Iris pigment epithelial cell (primary cell): ENCODE results near the gene RBM19.
A peak's percentile ranks its signal among the peaks of the same experiment; 100 is the strongest.

ENCODE experiments used
- DNase-seq: peaks from one replicate; pipeline ENCODE4 v3.0.0-alpha.2; 2011; ENCODE audit warnings: low read depth

RBM19 gene

DNA sequence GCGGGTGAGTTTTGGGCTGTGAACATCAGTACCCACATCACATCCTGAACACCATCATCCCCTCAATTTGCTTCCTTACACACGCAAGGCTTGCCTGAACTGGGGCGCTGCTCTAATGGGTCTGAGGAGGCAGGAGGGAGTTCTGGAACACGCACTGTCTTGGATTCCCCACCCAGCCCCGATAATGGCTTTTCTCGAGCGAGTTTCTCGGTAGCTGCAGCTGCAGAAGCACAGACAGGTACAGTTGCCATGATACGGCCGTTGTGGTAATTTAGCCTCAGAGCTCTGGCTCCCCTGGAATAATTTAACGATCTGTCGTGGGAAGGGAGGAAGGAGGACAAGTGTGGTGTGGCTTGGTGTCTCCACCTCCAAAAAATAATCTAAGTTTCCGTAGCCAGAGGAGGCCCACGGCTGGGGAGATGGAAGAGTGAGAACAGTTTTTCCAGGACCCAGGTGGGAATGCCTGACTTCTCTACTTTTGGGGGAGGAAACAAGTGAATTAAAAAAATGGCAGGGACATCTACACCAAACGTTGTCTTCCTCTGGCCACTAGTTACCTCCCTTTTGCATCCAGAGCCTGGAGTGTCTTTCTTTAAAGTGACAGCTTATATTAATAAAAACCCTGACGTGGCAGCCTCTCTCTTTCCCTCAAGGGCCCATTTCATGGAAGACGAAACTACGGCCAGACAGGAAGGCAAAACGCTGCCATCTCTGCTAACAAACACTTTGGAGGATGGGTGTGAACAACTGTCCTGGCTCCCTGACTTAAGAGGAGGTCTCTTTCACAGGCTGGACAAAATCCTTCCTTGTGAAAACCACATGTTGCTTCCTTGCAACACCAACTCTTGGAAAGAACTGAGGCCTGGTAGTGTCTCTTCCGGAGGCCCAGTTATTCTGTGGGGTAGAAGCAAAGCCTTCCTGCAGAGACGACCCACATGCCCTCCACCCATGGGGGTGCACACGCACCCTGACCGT is 84.8 kb downstream of the RBM19 start:
- DNase-seq = no peak

DNA sequence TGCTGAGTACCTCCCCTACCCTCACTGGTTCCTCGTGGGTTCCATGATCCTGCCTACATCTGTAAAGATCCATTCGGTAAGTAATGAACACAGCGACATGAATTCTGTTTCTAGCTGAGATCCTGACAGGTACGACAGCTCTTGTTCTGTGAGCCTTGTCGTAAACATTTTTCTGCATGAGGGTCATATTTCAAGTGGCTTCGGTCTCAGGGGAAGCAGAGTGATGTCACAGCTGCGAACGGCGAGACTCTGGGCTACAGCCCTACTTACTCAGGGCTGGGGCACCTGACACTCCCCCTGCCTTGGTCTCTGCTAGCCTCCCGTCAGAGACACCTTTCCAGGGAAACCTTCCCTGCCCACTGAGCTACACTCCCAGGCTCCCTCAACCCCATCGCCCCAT is 85.8 kb downstream of the RBM19 start:
- DNase-seq = no peak

DNA sequence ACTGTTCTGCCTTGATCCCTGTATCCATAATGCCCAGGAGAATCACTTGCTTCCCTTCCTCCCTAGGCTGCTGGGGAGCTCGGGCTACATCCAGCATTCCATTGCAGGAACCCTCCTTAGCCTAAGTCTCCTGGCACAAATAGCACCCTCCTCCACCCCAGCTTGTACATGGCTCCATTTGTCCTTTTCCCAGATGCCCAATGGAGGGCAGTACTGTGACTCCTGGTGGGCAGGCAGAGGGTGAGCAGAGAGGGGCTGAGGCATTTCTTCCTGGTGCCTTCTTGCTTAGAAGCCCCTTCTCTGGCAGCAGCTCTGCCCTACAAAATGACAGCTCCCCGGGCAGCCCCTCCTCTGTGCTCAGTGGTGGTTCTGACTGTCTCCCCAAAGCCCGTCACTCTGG is 86.5 kb downstream of the RBM19 start:
- no peak for DNase-seq

DNA sequence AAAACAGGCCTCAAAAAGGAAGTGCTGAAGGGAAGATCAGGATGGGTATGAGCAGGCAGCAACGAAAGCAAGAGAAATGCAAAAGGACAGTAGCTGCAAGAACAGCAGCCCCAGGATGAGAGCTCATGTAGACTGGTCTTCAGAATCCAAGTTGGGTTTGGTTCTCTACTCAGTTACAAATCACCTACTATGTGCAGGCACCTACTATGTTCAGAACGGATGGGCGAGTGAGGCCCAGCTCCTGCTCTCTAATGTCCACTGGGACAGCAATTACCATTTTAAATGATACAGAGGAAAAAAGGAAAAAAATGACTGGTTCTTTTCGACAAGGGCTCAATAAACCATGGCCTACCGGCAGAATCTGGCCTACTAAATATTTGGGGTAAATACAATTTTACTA is 88.5 kb downstream of the RBM19 start:
- DNase-seq = no peak

DNA sequence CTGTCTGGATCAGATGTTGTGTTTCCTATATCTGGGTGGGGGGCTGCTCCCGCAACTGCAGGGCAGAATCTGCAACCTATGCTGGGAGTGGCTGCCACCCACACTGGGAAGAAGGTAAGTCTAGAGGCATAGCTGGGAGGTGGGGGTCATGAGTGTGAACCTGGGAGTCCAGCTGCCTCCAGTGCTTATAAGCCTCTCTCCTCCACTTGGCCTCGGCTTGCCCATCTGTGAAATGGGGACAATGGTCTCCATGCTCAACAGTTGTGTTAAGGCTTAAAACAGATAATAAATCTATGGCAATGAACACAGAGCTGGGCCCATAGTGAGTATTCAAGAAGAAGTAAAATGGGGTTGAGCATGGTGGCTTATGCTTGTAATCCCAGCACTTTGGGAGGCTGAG is 90.0 kb downstream of the RBM19 start:
- no peak for DNase-seq

DNA sequence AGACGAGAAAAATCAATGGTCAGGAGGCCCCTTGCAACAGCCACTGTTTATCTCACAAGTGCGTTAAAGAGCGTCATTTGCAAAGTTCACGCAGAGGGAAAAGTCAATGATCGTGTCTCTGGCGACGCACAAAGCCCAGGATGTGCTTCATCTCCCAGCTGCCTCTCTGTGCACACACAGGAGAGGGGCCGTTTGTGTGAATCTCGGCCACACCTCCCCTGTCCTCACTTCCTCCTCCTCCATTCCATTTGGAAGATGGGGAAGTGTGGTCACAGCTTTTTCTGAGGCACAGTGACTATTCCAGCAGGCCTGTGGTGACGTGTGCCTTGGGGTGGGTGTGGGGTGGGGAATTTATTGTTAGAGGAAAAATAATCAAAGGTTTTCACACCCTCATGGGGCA is 90.4 kb downstream of the RBM19 start:
- DNase-seq = peak; percentile 29

DNA sequence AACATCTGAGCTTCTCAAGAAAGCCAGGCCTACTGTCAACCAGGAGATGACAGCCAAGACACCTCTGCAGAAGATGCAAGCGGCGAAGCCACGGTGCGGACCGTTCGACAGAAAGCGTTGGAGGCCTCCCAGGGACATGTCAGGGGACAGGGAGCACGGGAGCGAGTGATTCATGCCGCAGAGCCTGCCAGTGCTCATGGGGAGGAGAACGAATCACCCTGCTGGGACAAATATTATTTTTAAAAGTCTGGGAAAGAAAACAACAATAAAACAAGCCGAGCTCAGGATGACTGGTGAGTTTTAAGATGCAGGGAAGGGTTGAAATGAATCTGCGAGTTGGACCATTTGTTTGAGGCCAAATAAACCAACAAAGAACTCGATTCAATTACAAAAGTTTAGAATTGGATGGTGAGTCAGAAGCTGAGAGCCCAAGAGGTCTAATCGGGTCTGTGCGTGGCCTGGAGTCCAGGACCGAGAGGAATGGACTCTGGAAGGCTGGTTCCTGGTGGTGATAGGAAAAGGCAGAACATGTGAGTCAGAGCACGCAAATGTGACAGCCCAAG is 91.0 kb downstream of the RBM19 start:
- DNase-seq = peak; percentile 82

DNA sequence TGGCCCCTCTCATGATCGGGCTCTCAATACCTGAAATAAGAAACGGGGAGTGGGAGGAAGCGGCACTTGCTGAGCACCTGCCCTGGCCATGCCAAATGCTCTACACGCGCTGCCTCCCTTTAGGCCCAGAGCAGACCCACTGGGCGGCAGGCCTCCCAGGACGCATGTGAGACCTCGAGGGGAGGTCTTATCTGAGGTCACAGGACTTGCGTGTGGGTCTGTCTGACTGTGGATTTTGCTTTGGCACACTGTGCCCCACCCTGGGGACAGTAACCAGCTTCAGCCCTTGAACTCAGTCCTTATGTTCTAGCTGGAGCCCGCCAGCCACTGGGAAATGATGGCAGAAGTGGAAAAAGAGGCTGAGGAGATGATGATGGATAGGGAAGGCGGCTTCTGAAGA is 91.8 kb downstream of the RBM19 start:
- DNase-seq = no peak

DNA sequence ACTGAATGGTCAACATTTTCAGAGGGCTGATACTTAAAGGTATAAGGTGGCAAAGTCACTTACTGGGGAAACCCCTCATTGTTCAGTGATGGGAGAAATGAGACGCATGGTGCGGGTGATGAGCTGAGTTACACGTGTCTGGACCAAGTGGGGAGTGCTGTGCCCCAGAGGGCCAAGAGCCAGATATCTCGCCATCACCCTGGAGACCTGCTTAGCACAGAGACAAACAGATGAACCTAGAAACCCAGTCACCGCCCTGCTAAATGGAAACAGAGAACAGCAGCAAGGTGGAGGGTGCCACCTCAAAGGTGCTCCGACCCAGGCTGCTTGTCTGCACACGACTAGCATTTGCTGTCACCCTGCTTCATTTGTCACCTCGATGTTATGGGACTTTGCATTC is 92.4 kb downstream of the RBM19 start:
- no peak for DNase-seq

DNA sequence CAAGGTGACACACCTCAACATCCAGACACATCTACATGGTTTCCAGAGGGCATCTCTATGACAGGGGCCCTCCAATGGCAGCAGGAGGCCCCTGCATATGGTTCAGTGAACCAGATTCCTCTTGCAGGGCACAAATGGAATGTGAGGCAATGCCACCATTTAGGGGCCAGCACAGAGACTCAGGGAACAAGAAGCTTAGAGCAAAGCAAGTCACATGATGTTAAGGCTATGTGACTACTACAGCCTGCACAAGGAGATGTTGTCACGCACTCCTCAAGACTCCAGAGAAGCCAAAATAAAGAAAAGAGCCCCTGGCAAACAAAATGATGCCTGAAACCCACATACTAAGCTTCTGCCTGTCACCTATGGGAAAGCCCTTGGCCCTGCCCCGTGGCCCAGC is 95.2 kb downstream of the RBM19 start:
- no peak for DNase-seq

DNA sequence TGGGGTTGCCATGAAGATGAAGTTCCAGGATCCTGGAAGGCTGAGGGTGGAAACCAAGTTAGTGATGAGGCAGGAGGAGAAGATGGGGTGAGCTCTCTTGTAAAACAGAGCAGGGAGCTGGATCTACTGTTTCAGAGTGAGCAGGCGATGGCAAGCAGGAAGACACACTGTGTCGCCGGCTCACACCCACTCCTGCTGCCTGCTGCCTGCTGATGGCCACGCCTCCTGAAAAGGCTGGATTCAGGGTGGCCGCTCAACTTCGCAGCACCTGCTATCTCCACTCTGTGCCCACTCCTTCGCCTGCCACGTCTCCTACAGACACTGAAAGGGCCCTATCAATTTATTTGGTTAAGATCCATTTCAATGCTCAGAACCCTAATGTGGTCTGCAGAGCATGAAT is 96.1 kb downstream of the RBM19 start:
- DNase-seq = no peak

DNA sequence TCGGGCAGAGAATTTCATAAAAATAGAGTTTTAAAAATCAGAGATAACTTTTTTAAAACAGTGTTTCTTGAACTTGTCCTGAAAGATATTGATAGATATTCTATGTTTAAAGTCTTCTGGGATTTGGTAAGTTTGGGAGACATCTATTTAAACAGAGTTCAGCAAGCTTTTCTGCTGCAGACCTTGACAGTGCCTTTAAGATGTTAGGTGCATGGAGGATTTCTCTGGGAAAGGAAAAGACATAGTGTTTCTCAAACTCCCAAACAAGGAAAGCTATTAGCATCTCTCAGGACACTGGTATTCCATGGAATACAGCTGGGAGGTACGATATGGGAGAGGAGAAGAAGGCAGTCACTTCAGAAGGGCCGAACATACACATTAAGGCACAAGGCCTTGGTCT is 97.8 kb downstream of the RBM19 start:
- DNase-seq = no peak

DNA sequence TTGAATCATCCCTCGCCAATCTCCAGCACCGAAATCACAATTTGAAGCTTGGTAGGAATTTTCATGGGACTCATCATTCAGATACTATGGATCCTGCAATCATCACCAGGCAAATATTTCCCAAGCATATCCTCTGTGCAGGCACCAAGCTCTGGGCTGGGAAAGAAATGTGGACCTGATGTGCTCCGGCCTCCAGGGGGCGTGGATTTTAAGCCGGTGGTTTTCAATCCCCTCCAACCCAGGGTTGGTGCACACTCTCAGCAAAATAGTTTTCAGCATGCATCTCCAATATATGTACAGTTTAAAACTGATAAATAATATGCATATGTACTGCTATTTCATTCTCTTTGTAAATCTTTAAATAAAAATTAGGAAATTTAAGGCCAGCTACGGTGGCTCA is 98.9 kb downstream of the RBM19 start:
- DNase-seq = peak; percentile 27

DNA sequence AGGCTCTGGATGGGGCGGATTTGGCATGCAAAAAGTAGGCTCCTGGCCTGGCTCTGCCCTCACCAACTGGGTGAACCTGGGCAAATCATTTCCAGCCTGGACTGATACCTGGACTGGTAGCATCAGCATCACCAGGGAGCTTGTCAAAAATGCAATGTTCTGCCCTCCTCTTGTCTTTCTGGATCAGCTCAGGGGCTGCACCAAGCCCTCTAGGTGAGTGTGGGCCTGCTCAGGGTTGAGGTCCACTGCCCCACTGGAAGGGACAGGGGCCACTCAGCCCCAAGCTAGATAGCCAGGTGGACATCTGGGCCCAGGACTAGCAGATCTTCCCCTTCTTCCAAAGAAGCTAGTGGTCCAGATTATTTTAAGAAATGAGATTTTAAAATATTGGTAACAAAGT is 99.6 kb downstream of the RBM19 start:
- no peak for DNase-seq

DNA sequence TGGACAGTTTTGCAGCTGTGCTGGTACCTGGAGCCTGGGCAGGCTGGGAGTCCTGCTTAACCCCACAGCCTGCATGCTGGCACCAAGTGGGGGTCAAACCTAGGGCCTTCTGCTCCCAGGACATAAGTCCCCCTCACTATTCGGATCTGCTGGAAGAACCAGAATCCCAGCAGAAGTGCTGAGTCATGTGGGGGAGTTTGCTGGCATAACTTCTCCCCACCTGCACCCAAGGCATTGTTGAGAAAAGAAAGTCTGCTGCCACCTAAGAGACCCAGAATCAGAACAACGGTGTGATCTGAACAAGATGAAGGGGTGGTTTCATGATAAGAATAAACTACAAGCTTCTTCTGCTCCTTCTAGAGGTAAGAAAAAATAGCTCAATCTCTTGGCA is 102.7 kb downstream of the RBM19 start:
- peak; percentile 34 for DNase-seq

DNA sequence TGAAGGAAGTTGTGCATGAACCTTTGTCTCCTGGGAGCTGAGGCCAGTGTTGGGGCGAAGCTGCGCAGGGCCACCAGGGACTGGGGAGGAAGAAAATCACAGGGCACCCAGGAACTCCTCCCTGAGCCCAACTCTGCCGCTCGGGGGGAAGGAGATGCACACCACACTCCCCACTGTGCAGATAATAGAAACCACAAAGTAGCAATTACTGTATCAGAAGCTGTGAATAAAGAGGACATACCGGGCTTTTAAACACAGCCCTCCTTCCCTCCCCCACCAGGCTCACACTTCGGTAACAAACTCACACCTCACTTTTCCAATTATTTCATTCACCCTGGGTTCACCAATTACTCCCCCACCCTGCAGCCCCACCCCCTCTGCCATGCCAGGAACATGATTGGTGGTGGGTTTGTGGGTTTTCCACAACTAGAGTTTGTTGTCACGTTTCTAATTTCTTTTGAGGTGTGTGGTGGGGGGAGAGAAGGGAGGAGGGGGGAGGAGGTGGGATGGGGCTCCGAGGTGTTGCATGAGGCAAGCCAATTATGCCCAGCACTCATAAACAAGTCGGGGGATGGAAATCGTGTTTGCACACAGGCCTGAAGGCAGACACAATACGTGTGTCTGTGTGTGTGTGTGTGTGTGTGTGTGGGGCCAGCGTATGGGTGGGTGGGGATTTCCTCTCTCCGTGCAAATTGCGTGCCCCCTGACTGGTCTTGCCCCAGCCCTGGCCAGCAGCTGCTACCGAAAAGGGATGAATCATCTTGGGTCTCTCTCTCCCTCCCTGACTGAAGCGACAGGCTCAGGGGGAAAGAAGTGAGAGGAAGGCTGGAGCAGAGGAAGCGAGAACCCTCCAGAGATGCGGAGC is 103.3 kb downstream of the RBM19 start:
- DNase-seq = peak; percentile 79

DNA sequence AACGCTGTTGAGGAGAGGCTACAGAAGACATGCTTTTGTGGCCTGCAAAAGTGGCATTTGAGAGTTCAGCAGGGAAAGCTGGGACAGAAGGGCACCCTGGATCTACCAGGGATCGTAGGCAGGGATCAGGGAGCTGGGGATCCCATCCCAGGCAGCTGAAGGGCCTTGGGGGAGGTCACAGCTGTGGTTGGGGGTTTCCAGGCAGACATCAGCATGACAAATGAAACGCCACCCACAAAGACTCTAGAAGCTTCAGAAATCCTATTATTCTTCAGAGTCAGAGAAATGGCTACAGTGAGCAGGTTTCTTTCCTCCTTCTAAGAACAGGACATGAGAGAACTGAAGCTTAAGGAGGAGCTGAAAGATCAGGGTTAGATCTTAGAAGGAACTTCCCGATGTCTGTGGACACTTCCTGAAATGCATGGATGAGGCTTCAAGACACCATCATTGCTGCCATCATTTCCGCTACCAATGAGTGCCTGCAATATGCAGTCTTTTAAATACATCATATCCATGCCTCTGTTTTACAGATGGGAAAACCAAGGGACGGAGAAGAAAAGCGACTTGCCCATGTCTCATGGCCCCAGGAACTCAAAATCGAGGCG is 104.3 kb downstream of the RBM19 start:
- no peak for DNase-seq

DNA sequence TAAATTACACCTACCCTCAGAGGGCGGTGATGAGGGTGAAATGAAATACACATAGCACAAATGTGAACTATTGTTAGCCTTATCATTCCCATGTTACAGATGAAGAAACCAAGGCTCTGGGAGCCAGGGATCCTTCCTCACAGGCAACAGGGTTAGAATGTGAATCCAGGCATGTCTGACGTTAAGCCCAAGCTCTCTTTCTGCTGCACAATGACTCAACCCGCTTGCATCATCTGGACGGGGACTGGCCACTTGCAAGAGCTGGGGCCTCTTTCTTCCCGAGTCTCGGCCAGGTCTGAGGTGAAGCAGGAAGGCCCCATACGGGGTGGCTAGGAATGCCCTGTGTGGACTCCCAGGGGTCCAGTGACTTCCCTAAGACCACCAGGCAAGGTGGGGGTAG is 105.2 kb downstream of the RBM19 start:
- peak; percentile 98 for DNase-seq

DNA sequence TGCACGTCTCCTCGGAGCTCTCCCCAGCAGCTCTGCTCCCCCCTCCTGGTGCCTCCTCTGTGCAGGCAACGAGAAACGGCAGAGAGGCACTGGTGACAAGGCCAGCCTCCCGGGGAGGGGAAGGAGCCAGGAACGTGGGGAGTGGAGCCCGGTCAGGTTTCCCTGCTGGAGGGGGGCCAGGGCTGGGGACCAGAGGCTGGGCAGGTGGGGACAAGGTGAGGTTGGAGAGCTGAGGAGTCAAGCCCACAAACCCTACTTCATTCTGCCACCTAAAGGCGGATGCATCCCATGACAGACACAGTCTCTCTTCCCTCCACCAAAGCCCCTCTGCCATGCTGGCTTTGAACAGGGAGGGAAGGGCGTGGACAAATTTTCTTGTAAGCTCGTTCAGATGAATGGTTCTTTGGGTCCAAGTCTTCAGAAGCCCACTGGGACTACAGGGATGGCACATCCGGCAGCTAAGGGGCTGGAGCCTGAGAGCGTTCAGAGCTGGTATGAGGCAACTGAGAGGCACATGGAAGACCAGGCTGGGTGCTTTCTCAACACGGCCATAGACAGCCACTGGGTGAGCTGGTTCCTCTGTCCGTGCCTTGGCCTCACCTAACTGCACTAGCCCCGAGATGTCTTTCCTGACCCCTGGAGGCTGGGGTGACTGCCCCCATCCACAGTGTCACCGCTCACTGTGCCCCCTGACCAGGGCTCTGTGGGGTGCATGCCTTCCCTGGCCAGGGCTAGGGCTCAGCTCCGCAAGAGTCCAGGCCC is 105.9 kb downstream of the RBM19 start:
- no peak for DNase-seq

DNA sequence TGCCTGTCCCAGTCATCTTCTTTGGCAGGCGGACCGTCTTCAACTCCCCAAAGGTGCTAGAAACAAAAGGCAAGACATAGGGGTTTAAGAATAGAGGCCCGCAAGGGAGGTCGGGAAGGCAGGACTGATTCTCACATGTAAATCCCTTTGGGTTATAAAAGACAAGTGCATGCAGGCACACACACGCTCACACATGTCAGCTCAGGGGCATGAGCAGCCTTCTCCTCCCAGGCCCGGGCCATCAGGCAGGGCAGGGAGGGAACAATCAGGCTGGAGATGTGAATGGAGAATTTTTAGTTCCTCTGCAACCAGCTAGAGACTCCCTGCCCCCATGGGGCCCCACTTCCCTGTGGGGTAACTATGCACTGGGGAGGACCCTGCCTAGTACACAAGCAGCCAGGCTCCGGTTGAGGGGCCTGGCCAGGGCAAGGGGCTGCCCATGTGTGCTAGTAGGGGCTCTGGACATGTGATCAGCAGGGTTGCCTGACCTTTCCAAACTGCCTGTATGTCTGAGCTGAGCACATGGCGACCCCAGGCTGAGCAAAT is 107.2 kb downstream of the RBM19 start:
- DNase-seq = no peak

DNA sequence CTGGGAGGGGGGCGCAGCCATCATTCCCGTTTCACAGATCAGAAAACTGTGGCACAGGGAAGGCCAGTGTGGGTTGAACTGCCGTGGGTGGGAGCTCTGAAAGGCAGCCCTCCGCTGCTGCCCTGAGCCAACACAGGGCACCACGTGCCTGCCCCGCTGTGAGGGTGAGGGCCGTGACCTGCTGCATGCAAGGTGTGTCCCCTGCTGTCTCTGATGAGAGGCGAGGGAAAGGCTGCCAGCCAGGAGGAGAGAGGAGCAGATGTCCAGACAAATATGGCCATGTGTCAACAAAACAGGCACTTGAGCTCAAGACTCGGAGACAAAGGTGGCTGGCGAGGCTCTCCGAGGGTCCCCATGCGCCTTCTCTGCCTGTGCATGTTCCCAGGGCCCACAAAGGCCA is 108.8 kb downstream of the RBM19 start:
- DNase-seq = no peak
